ENCODE results near the gene EIF1AD. TPM values are rescaled to one million over a fixed set of nuclear protein-coding genes. Genes with fewer than 3 reads are reported as not detected.

The EIF1AD gene
- total RNA-seq, 3 donors from 2014 or later, result 25.5 to 35.3 (median 30.3) TPM

GRCh38 chr11:66014804-66015453 is 13.0 kb upstream of the EIF1AD start:
- H3K9me3 ChIP-seq, result no peaks in the 10 kb centered on the region
- H3K4me3 ChIP-seq, result no peak overlapping the region
- no peak for DNase-seq
- H3K4me1 ChIP-seq (ENCODE audit: low read depth), result peaks cover 5% of the 10 kb centered on the region
- intact Hi-C loops (cut with DNase I, micrococcal nuclease), result no loop called here
- ATAC-seq, result no peak
- H3K36me3 ChIP-seq (ENCODE audit: low read depth), result no peaks in the 10 kb centered on the region
- TF ChIP-seq, protein P1, sequence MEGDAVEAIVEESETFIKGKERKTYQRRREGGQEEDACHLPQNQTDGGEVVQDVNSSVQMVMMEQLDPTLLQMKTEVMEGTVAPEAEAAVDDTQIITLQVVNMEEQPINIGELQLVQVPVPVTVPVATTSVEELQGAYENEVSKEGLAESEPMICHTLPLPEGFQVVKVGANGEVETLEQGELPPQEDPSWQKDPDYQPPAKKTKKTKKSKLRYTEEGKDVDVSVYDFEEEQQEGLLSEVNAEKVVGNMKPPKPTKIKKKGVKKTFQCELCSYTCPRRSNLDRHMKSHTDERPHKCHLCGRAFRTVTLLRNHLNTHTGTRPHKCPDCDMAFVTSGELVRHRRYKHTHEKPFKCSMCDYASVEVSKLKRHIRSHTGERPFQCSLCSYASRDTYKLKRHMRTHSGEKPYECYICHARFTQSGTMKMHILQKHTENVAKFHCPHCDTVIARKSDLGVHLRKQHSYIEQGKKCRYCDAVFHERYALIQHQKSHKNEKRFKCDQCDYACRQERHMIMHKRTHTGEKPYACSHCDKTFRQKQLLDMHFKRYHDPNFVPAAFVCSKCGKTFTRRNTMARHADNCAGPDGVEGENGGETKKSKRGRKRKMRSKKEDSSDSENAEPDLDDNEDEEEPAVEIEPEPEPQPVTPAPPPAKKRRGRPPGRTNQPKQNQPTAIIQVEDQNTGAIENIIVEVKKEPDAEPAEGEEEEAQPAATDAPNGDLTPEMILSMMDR (IDR thresholded peaks at IDR 0.05), result no peak

DNA sequence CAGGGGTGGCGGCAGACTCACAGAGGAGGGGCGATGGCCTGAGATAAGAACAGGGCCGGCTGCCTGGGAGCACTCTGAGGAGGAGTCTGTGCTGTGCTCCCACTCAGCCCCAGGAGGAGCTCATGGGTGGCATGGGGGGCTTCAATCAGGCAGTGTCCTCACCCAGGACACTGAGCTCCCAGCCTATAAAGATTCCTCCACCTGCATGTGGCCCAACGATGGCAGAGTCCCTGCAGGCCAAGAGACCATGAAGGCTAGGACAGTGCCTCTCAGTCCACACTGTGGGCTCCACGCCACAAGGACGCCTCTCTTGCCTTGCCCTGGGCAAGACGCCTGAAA is 11.8 kb upstream of the EIF1AD start:
- no peak for ATAC-seq
- Histone ChIP-seq H3K9me3 (no peaks in the 10 kb centered on the region), H3K4me3 (no peak overlapping the region), H3K36me3 (ENCODE audit: low read depth) (no peaks in the 10 kb centered on the region), H3K4me1 (ENCODE audit: low read depth) (peaks cover 5% of the 10 kb centered on the region)
- no peak for DNase-seq
- intact Hi-C loops (cut with DNase I, micrococcal nuclease), result no loop called here
- TF ChIP-seq, protein P1 (IDR thresholded peaks at IDR 0.05), result no peak

GRCh38 chr11:66012946-66013761 is 11.2 kb upstream of the EIF1AD start:
- TF ChIP-seq, protein P1 (IDR thresholded peaks at IDR 0.05), result no peak
- no peaks in the 10 kb centered on the region for H3K9me3 ChIP-seq
- H3K36me3 ChIP-seq (ENCODE audit: low read depth), result no peaks in the 10 kb centered on the region
- no peak overlapping the region for H3K4me3 ChIP-seq
- DNase-seq (peak in 1 of 3 donors; percentile 43), ATAC-seq (peak; percentile 21)
- intact Hi-C loops (cut with DNase I, micrococcal nuclease), result no loop called here
- H3K4me1 ChIP-seq (ENCODE audit: low read depth), result peaks cover 5% of the 10 kb centered on the region

DNA sequence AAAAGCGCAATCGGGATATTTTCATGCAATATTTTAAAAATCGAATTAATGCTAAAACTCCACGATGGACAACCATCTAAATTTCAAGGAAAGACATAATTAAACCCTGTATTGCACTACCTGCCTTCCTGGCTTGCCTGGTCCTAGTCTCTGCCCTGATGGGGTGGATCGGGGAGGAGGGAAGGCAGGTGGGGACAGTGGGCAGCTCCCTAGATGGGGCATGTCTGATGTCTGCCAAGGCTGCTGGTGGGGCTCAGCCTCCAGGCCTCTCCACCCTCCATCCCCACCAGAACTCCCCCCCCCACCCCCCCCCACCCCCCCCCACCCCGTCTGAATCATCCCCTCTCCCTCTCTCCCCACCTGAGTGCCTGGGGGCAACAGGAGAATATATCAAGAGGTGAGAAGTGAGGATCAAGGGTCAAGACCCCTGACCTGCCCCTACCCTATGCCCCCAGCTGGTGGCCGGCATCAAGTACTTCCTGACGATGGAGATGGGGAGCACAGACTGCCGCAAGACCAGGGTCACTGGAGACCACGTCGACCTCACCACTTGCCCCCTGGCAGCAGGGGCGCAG is 10.5 kb upstream of the EIF1AD start:
- Histone ChIP-seq H3K36me3 (ENCODE audit: low read depth) (no peaks in the 10 kb centered on the region), H3K4me1 (ENCODE audit: low read depth) (peaks cover 5% of the 10 kb centered on the region), H3K9me3 (no peaks in the 10 kb centered on the region), H3K4me3 (no peak overlapping the region)
- intact Hi-C loops (cut with DNase I, micrococcal nuclease), result no loop called here
- TF ChIP-seq, protein P1 (IDR thresholded peaks at IDR 0.05), result no peak
- DNase-seq (peak in 1 of 3 donors; percentile 25), ATAC-seq (no peak)

- DNase-seq (peak in 1 of 3 donors; percentile 54), ATAC-seq (peak; percentile 18)
- no peaks in the 10 kb centered on the region for H3K9me3 ChIP-seq
- H3K36me3 ChIP-seq (ENCODE audit: low read depth), result no peaks in the 10 kb centered on the region
- intact Hi-C loops (cut with DNase I, micrococcal nuclease), result no loop called here
- peaks cover 5% of the 10 kb centered on the region for H3K4me1 ChIP-seq (ENCODE audit: low read depth)
- H3K4me3 ChIP-seq, result no peak within 1 kb of the TSS
- TF ChIP-seq, protein P1 (IDR thresholded peaks at IDR 0.05), result no peak
These were observed 9.9 kb upstream of the EIF1AD start, which contains the start of gene CST6 for GRCh38 chr11:66011785-66012303. TSS of gene CST6 (plus strand) at chr11:66012008. CDS start at chr11:66012045, 37 bp downstream.

Data from mucosa of descending colon (tissue), 3 donors.